Esophagus mucosa (tissue), 1 donor: ENCODE data around the gene RBM19. TPM values are rescaled to one million over a fixed set of nuclear protein-coding genes. Genes with fewer than 3 reads are reported as not detected.

ENCODE experiments used
- ATAC-seq: fragments of 200-7000 bp; cut with Tn5 transposase; one replicate; pipeline ENCODE4 v1.9.1; 2020
- total RNA-seq: library from RNA; stranded (reverse); gene quantifications from one replicate; pipeline ENCODE4 v1.2.4, GENCODE V29; 2023
- donor health status: DM: yes; HTN: yes; CAD: no.

RBM19 gene
- total RNA-seq, 1 donor from 2014 or later: 21.7 TPM

DNA sequence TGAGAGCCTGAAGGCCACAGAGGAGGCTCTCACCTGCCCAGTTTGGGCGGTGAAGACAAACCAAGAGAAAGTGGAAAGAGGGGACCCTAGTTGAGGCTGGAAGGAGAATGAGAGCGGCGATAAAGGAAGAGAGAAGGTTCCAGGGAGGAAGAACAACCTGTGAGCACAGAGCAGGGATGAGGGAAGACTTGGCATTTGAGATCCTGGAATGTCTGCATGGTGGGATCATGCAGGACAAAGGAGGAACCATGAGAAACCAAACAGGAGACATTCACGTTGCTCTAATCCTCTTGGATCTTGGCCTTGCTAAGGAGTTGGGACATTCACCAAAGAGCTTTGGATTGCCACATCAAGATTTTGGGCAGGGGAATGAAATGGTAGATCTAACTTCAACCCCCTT is 22.9 kb upstream of the RBM19 start:
- ATAC-seq: no peak

DNA sequence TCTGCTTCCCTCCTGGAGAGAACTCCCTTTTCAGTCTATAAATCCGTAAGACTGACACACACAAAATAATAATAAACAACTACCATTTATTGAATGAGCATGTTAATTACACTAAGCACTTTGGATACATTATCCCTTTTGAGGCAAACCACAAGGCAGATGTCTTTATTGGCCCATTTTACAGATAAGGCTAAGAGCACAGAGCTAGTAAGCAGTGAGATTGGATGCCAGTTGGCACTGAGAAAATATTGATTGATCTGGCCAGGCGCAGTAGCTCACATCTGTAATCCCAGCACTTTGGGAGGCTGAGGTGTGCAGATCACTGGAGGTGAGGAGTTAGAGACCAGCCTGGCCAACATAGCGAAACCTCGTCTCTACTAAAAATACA is 21.9 kb upstream of the RBM19 start:
- ATAC-seq: no peak

DNA sequence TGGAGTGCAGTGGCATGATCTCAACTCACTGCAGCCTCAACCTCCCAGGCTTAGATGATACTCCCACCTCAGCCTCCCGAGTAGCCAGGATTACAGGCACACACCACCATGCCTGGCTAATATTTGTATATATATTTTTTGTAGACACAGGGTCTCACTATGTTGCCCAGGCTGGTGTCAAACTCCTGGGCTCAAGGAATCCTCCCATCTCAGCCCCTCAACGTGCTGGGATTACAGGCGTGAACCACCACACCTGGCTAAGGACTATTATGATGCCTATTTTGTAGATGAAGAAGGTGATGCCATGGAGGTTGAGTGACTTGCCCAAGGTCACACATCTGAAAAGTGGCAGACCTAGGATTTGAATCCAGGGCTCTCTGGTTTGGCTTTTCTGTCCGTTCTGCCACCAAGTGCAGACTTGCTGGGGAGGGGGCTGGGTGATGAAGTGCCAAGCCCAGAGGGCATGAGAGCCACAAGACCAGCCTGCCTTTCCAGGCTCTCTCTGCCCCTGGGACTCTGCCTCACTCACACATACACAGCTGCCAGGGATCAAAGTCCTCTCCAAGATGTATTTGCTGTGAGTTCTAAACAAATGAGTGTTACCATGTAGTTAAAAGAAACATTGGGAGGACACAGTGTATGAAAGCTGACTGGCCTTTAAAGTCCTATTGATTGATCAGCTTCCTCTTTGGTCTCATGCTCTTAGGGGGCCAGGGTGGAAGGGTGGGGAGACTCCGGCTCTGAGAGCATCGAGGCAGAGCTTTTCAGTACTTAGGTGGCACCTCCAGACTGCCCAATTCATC is 21.3 kb upstream of the RBM19 start:
- no peak for ATAC-seq

DNA sequence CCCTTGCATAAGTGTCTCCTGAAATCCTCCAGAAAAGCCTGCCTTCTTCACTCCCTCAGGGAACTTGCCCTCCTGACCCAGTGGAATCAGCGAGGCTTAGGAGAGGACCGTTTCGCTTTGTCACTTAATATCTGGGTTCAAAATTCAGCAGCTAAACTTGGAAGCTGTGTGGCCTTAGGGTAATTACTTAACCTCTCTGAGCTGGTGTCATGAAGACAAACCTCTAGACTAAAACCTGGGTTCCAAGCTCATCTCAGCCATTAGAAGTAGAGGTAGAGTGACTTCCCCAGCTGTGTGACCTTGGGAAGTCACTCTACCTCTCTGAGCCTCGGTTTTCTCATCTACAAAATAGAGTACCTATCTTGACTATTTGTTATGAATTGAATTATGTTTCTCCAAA is 18.3 kb upstream of the RBM19 start:
- ATAC-seq: no peak

DNA sequence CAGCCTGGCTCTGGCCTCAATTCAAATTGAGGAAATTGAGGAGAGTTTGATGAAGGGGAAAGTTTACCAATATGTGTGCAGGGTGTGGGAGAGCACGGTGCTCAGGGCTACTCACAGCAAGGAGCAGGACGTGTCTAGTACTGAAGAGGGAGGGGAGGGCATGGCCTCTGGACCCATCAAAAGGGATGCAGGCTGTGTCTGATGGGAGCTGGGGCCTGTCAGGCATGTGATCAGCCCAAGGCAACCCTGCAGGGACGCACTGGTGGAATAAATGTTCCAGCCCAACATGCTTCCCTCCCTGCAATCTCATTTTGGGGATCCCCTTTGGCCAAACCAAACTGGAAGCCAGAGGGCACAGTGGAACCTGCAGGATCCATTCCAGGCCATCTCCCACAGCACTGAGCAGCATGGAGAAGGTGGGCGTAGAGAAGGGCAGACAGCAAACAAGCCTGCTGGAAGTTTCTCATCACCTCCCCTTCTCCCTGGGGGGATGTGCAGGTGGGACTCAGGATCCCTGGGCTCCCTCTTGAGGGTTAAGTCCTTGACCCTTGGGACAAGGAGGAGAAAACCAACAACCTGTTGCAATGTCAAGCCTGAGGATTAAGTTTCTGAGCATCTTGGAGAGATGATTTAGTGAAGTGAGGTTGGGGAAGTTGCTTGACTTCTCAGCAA is 17.8 kb upstream of the RBM19 start:
- no peak for ATAC-seq

DNA sequence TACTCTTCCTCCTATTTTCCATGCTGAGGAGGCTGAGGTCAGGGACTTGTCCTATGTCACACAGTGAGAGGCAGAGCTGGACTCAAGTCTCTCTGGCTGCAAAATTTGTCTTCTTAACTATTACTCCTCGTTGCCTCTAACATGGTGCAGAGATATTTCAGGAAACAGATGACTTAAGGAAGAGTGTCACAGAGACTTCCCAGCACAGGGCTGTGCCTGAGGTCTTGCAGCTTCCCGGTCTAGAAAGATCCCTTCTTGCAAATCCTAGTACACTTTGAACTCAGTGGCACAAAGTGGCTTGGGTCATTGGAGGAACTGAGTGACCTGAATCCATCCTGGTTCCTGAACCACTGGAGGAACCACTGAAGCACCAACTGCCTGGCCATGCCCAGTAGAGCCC is 17.1 kb upstream of the RBM19 start:
- ATAC-seq: no peak

DNA sequence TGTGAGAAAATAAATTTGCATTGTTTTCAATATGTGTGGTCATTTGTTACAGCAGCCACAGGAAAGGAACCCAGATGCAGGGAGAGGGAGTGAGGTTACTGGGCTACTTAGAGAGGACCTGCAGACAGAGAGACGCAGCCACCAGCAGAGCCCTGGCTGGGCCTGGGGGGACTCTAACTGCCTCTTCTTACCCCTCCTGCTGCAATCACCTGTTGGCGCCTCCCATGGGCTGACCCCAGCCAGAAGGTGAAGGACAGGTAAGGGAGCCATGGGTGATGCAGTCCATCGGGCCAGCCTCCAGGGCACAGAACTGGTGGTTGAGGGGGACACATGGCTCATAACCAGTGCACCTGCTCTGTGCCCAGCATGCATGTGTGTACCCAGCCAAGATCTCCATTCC is 15.8 kb upstream of the RBM19 start:
- ATAC-seq: no peak

DNA sequence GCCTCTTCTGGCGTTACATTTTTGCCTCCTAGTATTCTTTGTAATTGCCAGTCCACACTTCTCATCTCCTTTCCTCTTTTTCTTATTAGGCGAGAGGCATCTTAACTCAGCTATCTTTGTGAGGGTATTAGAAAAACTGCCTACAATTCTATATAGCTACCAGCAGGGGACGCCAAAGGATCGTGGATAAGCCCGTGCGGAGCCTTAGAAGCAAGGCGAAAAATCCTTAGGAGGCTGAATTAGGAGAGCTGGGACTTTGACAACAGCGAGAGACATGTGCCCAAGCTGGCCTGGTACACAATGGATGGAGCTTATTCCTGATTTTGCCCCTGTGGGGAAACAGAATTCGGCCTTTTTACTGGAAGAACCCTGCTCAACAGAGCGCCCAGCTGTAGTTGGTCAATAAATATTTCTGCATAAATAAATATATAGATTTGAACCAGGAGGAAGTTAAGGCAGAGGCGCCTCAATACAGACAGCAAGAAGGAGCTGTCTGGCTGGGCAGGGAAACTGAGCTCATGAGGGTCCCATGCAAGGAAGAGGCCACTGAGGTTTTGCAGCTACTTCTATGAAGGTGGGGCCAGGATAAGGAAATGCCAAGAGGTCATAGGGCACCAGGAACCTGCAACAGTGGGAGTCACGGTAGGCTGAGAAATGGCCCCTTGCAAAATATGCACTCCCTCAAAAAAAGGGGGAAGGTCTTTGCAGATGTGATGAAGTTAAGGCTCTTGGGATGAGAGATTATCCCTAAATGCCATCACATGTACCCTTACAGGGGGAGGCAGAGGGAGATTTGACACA is 14.6 kb upstream of the RBM19 start:
- ATAC-seq: peak; percentile 77

DNA sequence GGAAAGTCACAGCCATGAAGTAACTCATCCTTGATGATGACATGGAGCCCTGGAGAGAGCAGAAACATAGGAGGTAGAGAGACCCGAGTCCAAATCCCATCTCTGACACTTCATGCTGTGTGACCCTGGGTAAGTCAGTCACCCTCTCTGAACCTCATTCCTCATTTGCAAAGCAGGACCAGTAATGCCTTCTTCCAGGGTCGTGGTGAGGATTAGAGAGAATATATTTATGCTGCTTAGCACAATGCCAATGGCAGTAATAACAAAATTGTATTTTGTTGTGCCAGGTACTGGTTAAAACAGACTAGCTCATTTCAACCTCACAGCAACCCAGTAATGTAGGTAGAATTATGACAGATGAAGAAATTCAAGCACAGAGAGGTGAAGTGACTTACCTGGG is 13.9 kb upstream of the RBM19 start:
- no peak for ATAC-seq

DNA sequence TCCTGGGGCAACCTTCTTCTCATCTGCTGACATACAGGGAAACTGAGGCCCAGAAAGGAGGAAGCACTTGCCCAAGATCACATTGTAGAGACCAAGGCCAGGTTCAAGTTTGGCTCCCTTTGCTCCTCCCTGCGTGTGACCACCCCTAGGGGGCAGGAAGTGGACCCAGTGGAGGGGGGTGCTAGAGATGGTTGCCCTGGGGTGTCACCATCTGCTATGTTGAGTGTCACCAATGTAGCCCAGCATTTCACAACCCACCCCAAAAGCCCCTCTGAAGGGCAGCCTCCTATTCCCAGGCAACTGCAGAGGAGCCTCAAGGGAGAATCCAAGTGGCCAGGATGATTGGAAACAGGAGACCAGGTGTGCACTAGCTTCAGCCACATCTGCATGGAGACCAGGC is 12.0 kb upstream of the RBM19 start:
- no peak for ATAC-seq

DNA sequence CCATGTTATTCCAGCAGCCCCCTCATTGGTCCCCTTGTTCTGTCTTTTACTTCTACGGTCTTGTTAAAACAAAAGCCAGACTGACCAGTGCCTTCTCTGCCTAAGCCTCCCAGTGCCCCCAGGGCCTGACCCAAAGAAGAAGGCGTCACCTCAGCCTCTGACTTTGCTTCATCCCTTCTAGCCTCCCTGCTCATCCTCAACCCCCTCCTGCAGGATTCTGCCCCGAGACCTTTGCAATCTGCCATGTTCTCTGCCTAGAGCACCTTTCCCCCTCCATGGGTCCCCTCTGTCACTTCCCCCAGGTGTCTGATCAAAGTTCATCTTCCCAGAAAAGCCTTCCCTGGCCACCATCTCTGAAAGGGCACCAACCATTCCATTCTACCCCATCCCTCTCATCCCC is 7.9 kb upstream of the RBM19 start:
- ATAC-seq: no peak

DNA sequence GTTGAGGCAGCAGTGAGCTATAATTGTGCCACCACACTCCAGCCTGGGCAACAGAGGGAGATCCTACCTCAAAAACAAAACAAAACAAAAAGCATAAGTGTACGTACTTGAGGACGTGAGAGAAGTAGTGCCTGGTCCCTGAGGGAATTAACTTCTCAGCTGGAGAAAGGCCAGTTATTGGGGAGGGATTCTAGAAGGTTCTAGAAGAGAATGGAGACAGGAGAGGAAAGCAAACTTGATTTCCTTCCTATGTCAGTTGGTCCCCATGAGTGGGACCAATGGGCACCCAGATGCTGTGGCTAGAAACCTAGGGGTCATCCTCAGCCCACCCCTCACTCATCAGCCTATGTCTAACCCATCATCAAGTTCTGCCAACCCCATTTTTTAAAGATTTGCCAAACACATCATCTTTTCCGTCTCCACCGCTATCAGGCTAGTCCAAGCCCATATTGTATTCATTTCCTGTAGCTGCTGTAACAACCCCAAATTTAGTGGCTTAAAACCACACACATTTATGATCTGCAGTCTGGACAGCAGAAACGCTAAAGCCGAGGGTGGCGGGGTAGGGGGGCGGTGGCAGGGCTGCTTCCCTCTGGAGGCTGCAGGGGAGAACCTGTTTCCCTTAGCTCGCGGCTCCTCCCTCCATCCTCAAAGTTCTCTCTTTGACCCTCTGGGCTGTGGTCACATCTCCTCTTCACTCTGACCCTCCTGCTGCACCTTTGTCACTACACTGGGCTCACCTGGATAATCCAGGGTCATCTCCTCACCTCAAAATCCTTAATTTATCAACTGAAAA is 7.2 kb upstream of the RBM19 start:
- no peak for ATAC-seq

DNA sequence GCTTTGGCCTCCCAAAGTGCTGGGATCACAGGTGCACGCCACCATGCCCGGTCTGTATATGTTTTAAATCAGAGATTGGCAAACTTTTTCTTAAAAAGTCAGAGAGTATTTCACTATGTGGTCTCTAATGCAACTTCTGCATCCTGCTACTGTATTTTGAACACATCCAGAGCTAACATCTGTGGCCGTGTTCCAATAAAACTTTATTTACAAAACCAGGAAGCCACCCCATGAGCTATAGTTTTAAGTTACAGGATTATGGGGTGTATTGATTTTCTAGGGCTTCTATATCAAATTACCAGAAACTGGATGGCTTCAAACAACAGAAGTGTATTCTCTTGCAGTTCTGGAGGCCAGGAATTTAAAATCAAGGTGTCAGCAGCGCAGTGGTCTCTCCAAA is 5.3 kb upstream of the RBM19 start:
- no peak for ATAC-seq

DNA sequence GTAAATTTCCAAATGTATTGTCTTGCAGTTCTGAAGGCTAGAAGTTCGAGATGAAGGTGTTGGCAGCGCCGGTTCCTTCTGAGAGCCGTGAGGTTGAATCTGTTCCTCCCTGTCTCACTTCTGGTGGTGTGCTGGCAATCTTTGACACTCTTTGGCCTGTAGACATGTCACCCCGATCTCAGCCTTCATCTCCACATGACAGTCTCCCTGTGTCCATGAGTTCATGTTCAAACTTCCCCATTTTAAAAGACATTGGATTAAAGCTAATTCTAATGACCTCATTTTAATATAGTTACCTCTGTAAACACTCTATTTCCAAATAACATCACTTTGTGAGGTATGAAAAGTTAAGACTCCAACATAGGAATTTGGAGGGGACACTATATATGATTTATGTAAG is 4.1 kb upstream of the RBM19 start:
- ATAC-seq: no peak

DNA sequence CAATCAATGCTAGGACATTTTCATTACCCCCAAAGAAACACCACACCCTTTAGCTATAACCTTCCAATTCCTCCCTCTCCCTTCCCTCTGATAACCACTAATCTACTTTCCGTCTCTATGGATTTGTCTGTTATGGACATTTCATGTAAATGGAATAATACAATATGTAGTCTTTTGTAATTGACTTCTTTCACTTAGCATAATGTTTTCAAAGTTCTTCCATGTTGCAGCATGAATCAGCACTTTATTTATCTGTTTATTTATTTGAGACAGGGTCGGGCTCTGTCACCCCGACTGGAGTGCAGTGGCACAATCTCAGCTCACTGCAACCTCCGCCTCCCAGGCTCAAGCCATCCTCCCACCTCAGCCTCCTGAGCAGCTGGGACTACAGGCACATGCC is 1.2 kb upstream of the RBM19 start:
- ATAC-seq: no peak

DNA sequence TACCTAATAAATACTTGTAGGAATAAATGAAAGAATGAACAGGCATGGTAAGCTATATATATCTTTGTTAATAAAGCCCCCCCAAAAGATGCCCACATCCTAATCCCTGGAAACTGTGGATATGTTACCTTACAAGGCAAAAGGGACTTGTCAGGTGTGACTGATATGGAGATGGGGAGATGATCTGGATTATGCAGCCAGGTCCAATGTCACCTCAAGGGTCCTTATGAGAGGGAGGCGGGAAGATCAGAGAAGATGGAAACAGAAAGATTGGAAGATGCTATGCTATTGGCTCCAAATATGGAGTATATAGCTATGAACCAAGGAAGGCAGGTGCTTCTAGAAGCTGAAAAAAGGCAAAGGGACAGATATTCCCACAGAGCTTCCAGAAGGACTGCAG is 3.4 kb downstream of the RBM19 start:
- ATAC-seq: no peak

DNA sequence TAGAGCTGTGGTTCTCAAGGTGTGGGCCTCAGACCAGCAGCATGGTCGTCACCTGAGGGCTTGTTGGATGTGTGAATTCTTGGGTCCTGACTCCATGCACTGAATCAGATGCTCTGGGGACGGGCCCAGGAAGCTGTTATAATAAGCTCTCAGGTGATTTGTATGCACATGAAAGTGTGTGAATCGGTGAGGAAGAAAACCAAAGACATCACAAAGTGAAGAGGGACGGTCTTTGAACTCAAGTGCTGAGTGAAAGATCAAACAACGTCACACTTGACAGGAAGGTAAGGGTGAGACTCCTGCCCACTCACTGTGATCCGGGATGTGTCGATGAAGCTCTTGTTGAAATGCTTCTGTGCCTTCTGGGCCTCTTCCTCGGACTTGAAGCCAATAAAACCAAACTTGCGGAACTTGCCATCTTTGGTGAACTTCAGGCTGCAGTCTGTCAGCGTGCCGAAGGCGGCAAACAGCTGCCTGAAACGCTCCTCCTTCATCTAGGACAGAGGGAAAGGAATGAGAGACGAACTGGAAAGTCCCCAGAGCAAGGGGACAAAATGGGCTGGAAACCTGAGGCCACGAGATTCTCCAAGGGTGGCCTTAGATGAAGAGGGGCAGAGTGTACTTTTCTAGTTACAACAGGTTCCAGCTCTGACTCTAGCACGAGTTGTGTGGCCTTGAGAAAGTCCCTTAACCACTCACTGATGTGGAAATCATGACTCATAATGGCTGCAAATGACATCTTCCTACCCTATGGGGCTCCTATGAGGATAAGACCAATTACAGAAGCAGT is 4.0 kb downstream of the RBM19 start:
- ATAC-seq: no peak

DNA sequence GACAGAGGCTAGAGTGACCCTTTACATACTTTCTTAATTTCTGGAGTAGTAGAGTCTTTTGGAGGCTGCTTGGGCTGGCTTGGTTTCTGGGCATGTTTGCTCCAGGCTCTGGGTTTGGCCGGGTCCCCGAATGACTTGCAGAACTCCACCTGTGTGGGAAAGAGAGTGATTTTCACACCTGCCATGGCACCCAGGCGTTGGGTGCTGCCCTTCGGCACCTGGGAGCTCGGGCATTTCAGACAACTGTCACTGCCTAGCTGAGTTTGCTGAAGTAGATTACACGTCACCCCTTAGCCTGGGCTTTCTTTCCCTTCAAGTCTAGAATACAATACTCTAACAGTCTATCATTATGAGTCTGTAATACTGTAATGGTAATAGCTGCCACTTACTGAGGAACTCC is 6.1 kb downstream of the RBM19 start:
- no peak for ATAC-seq

DNA sequence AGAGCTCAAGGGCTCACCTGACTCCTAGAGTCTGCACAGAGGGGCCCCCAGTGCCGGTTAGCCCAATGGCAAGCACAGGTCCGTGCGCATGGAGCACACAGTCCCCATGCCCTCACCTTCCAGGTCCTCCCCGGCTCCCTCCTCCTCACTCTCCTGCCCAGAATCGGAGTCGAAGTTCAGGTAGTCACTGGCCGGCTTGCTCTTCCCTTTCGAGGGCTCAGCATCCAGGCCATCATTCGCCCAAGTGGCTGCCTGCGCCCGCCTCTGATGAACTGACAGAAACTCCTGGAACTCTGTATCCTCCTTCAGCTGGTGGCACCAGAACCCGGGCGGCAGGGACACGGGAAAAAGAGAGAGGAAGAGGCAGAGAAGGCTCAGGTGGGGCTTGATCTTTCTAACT is 7.0 kb downstream of the RBM19 start:
- ATAC-seq: no peak

DNA sequence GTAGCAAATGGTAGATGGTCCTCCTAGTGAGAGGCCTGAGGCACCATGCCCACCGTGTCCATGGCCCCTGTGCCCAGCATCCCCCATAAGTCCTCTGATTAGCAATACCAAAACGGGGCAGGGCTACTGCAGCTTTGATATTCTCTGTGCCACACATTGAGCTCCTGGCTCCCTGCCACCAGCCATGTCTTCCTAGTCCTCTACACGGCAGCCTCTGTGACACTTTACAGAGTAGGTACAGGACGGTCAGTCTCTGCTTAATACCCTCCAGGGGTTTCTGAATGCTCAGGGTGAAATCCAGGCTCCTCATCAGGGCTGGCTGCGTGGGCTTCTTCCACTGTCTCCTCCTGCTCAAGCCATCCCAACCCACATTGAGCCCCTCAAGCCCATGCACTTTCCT is 8.0 kb downstream of the RBM19 start:
- ATAC-seq: no peak

DNA sequence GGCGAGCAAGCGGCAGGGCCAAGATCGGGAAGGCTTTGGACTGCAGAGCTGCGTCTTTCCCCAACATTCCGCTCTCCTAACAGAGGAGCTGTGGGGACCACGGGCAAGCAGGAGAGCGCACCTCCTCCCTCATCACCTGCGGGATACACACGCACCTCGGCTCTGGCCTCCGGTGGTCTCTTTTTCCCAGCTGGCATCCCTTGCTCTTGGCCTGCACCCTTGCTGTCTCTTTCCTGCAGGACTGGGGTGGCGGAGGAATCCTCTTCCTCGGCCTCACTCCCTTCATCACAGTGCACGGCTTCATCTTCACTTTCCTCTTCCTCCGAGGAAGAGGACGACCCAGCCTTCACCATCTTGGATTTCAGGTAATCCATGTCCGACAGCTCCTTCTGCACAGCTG is 8.5 kb downstream of the RBM19 start:
- no peak for ATAC-seq
